ENCODE measurements around the gene CD83.

CD83 gene

DNA sequence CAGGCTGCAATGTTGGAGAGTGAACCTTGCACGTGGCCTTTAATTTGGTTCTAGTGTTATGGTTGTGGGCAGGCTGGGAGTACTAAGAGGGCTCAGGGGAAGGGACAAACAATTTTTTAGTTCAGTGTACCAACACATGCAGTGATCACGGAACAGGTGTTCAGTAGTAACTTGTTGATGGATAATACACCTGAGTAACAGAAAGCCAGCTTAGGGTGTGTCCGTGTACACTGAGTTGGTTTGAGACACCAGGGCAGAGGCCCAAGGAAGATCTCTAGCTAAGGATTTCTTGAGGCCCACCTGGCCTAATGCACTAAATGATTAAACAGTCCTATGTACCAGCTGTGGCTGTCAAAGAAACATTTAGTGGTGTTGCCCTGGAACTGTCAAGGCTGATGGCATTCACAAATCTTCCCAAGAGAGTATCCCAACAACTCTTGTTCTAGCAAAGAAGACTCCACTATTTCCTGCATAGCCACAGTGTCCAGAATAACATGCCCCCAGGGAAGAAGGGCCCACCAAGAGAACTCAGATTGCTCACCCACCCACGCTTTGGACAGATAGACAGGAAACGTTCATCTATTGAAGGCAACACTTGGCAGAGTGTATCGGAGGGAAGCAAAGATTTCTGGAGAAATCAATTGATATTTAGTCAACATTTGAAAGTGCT is 60.0 kb downstream of the CD83 start:
- no peak for DNase-seq
- intact Hi-C loops (cut with DNase I): no loop called here

- DNase-seq: no peak
- intact Hi-C loops (cut with DNase I): no loop called here
These were observed 60.5 kb downstream of the CD83 start for GRCh38 chr6:14178083-14178445.

DNA sequence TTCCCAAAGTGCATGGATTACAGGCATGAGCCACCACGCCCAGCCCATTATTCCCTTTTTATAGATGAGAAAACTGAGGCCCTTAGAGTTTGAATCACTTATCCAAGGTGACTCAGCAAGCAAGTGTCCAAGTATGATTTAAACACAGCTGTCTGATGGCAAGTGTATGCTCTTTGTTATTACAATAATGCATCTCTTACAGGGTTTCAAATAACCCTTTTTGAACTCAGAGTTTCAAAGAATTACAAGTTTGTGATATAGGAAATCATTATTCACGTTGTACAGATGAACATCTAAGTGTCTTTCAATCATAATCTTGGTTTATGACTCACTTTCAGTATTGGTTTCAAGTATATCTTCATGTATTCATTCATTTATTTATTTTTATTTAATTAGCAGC is 63.0 kb downstream of the CD83 start:
- DNase-seq: no peak
- intact Hi-C loops (cut with DNase I): no loop called here

DNA sequence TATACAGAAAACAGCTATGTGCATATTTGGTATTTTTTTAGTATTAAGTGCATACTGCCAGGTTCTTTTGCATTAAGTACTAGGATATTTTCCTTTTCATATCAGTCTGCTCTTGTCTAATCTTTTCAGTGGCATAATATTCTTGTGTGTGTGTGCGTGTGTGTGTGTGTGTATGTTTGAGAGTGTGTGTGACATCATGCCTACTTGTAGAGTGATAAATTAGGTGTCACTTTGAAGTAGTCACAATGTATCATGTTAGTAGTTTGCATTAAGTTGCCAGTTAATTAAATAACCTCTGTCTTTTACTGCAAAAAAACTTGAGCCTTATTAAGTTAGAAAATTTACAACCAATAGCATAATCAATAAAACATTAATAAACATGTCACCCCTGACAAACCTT is 65.3 kb downstream of the CD83 start:
- intact Hi-C loops (cut with DNase I): no loop called here

More for the DNA sequence above, 65.3 kb downstream of the CD83 start:
- DNase-seq: no peak

All from head of caudate nucleus (tissue), 42 donors.